Activated CD8-positive, alpha-beta T cell treated with anti-CD3 and anti-CD28 coated beads, Interleukin-2, amount 10 ng/mL, durations not matched to agents 7 days and 5 days (primary cell): ENCODE data around the gene VAPB. TPM values are rescaled to one million over a fixed set of nuclear protein-coding genes. Genes with fewer than 3 reads are reported as not detected.

Source experiments
- ATAC-seq: fragments of 150-1000 bp; cut with Tn5 transposase; one replicate; pipeline ENCODE4 v1.10.0; 2021; ENCODE audit warnings: moderate library complexity
- CTCF ChIA-PET: fragments of 350-600 bp; sonication (Branson Sonifier 250); formaldehyde crosslinking; loops from one replicate; lab custom pipeline; 2021; ENCODE audit warnings: antibody characterized with exemption; lab: Charles Lee
- POLR2A ChIA-PET: fragments of 350-600 bp; sonication (Branson Sonifier 250); formaldehyde crosslinking; loops from one replicate; lab custom pipeline; 2021; ENCODE audit warnings: antibody characterized with exemption; lab: Charles Lee
- DNase-seq: peaks from one replicate; pipeline ENCODE4 v3.0.0-alpha.2; 2020
- H3K27ac Mint-ChIP-seq: one replicate; pipeline ENCODE4 v1.8.0; 2021; ENCODE audit warnings: mild to moderate bottlenecking, mixed read lengths
- H3K27me3 Mint-ChIP-seq: one replicate; pipeline ENCODE4 v1.8.0; 2021; ENCODE audit warnings: low read depth, mixed read lengths
- H3K36me3 Mint-ChIP-seq: one replicate; pipeline ENCODE4 v1.8.0; 2021; ENCODE audit warnings: low read depth, mixed read lengths
- H3K4me1 Mint-ChIP-seq: one replicate; pipeline ENCODE4 v1.8.0; 2021; ENCODE audit warnings: low read depth, mixed read lengths
- H3K4me3 Mint-ChIP-seq: one replicate; pipeline ENCODE4 v1.8.0; 2021; ENCODE audit warnings: mild to moderate bottlenecking, mixed read lengths
- H3K9me3 Mint-ChIP-seq: one replicate; pipeline ENCODE4 v1.8.0; 2022; ENCODE audit warnings: mixed read lengths; ENCODE audit not compliant: insufficient read depth
- total RNA-seq, 2 experiments: library from RNA; stranded (reverse); gene quantifications; one replicate each; pipeline ENCODE4 v1.2.3, GENCODE V29; 2021

Gene VAPB
- total RNA-seq, 2 experiments from 2014 or later, result 34.5 to 36.8 TPM

DNA sequence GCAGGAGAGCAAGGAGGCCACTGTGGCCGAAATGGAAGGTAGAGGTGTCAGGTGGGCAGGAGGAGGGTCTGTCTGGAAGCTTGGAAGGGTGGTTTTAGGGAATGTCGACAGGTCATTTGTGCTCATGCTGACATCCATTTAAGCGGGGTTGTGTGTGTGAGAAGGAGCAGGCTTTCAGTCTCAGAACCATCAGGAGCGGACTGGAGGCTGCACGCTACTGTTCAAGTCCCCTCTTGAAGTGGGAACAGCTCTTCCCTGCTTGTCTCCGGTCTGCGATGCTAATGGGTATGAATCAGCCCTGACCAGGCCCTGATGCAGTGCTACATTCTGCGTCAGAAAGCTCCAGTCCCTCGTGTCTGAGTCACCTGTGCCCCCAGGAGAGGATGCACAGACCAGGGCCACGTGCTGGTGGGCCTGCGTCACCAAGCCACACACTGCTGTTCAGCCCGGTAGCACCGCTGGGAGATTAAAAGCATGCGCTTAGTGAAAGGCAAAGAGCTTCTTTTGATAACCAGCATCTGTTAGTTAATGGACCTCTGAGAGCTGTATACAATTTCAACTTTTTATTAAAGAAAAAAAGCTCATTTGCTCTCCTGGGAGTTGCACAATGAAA lies 68.2 kb downstream of the VAPB start:
- Mint-ChIP-seq H3K27me3 (no peaks in the 10 kb centered on the region), H3K36me3 (peaks cover 27% of the 10 kb centered on the region), H3K27ac (no peak overlapping the region), H3K4me3 (no peak overlapping the region), H3K9me3 (no peaks in the 10 kb centered on the region), H3K4me1 (peaks cover 15% of the 10 kb centered on the region)
- no peak for ATAC-seq
- POLR2A ChIA-PET, result no interaction called here
- CTCF ChIA-PET, result no interaction called here
- no peak for DNase-seq

DNA sequence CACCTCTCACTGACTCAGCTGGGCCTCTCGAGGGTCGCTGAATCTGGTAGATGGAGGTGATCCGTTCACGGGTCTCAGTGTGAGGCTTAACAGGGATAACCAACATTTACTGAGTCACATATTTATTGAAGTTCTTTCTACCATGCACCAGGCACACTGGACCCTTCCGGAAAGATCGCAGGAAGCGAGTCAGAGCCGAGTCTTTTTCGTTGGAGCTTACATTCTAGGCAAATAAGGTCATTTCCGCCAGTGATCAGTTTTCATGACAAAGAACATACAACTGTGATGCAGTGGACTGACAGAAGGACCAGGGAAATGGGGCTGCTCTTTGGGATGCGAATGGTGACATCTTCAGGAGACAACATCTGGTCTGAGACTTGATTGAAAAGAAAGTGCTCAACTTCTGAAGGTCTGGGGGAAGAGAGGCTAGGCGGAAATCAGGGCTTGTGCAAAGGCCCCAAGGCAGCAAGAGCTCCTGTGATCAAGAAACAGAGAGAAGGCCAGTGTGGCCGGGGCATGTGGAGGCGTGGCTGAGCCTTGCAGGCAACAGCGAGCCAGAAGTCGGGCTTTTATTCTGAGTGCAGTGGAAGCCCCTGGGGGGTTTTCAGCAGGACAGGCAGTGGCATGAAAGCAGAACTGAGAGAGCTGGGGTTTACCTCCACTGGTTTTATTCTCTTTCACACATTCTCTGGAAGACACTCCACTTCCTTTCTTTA lies 69.5 kb downstream of the VAPB start:
- ChIA-PET POLR2A (no interaction called here), CTCF (interaction anchor here (0.7 kb wide), 1 partner anchor 10 kb away, joined by 3 read pairs; no protein-coding TSS in a partner anchor)
- no peak overlapping the region for H3K4me3 Mint-ChIP-seq
- H3K27ac Mint-ChIP-seq, result no peak overlapping the region
- H3K27me3 Mint-ChIP-seq, result no peaks in the 10 kb centered on the region
- peaks cover 18% of the 10 kb centered on the region for H3K36me3 Mint-ChIP-seq
- ATAC-seq (no peak), DNase-seq (no peak)
- peaks cover 11% of the 10 kb centered on the region for H3K4me1 Mint-ChIP-seq
- no peaks in the 10 kb centered on the region for H3K9me3 Mint-ChIP-seq

DNA sequence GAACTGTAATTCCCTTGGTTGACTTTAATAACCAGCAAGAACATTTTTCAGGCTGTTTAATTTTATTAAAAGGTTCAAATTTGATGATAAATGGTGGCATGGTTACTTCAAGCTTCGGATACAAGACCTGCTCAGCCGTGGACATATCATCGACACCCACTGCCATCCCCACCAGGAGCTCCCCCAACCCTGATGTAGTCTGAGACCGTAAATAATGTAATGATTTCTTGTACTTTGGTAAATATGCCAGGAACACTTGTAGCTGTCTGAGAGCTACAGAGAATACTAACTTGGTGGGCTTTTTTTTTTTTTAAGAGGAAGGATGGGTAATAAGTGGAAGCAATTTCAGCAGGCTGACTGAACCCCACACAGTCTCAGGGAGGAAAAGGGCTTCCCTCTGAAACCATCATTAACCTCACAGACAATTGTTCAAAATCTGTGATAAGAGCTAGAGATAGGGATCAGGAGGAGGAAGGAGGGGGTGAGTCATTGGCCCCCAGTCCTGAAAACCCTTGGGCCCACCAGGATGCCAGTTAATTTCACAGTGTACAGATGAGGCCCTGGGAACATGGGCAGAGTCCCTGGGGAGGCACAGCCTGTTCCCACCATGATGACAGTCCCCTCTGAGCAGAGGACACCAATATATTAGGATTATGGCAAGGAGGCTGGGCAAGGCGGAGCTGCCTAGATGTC lies 70.2 kb downstream of the VAPB start:
- DNase-seq (no peak), ATAC-seq (no peak)
- Mint-ChIP-seq H3K9me3 (no peaks in the 10 kb centered on the region), H3K4me3 (no peak overlapping the region), H3K36me3 (peaks cover 14% of the 10 kb centered on the region), H3K27ac (no peak overlapping the region), H3K27me3 (no peaks in the 10 kb centered on the region), H3K4me1 (peaks cover 11% of the 10 kb centered on the region)
- ChIA-PET CTCF (no interaction called here), POLR2A (no interaction called here)

DNA sequence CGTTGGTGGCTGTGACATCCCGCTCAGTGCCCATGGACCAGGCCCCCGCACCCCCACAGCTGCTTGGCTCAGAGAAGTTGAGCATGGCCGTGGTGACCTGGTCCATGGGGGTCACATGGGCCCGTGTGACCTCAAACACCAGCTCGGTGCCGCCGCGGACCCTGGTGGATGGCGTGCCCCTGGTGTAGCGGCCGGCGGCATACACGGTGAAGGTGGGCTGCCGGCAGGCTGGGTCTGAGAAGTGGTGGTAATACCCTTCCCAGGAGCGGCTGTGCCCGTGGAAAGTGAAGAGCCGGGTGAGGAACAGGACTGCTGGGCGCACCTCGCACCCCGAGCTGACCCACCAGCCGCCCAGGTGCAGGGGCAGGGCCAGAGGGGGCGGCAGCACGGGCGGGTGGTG lies 72.1 kb downstream of the VAPB start:
- H3K4me1 Mint-ChIP-seq, result peaks cover 11% of the 10 kb centered on the region
- no peak for ATAC-seq
- H3K36me3 Mint-ChIP-seq, result peaks cover 5% of the 10 kb centered on the region
- no peaks in the 10 kb centered on the region for H3K27me3 Mint-ChIP-seq
- ChIA-PET CTCF (no interaction called here), POLR2A (no interaction called here)
- no peaks in the 10 kb centered on the region for H3K9me3 Mint-ChIP-seq
- DNase-seq, result no peak
- H3K27ac Mint-ChIP-seq, result no peak overlapping the region
- no peak overlapping the region for H3K4me3 Mint-ChIP-seq

DNA sequence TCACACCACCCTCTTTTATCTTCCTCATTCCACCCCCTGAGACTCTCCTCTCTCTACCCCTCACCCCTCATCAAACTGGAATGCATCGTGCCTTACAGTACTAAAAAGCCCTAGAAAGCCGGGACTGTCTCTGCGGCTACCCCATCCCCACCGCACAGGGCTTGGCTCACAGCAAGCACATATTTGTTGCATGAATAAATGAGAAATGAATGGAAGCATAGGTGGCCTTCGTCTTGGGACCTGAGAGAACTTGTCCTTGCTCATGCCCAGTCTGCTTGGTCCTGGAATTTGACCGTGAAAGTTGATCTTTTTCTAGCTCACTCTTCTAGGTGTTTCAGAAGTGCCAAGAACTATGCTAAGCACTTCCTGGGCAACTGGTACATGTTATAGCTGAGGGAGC lies 72.9 kb downstream of the VAPB start:
- Mint-ChIP-seq H3K27ac (no peak overlapping the region), H3K36me3 (peaks cover under 1% of the 10 kb centered on the region), H3K9me3 (no peaks in the 10 kb centered on the region), H3K27me3 (no peaks in the 10 kb centered on the region), H3K4me1 (peaks cover 11% of the 10 kb centered on the region), H3K4me3 (no peak overlapping the region)
- no peak for DNase-seq
- no peak for ATAC-seq
- ChIA-PET POLR2A (no interaction called here), CTCF (no interaction called here)

DNA sequence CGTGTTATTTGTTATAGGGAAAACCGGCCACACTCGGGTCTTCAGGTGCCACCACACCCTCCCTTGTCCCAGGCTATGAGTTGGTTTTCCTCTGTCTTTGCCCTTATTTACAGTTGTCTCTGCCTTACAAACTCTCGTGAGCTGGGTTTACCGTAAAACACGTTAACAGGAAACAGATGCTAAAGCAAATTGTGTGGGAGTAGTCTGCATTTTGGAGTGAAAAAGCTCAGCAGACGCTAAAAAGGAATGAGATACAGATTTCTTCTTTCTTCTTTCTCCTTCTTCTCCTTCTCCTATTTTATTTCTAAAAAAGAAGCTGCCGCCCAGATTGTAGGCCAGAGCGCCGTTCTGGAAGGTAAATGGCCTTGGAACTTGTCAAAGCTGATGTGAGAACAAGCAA lies 74.2 kb downstream of the VAPB start:
- DNase-seq (no peak), ATAC-seq (no peak)
- Mint-ChIP-seq H3K36me3 (no peaks in the 10 kb centered on the region), H3K27me3 (peaks cover 3% of the 10 kb centered on the region), H3K4me1 (peaks cover 7% of the 10 kb centered on the region), H3K27ac (no peak overlapping the region), H3K9me3 (no peaks in the 10 kb centered on the region), H3K4me3 (no peak overlapping the region)
- ChIA-PET CTCF (interaction anchor here (0.7 to 0.9 kb wide), 2 partner anchors 18 to 384 kb away, joined by 3 read pairs; no protein-coding TSS in a partner anchor), POLR2A (no interaction called here)

DNA sequence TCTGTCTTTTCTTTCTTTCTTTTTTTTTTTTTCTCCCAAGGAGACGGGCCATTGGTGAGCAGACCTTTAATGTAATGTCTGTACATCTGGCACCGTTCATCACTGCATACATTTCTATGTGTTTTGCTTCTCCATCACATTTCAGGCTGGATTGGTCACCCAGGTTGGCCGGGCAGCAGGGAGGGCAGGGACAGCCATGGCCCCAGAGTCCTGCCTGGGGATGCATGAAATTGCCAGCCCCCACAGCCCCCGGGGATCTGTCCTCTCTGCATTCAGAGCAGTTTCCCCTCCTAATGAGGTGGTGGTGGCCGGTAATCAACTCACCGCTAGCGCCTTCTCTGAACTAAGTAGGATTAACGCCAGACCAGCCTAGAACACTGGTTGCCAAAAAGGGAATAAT lies 75.8 kb downstream of the VAPB start:
- Mint-ChIP-seq H3K4me1 (no peaks in the 10 kb centered on the region), H3K36me3 (no peaks in the 10 kb centered on the region), H3K27me3 (peaks cover 3% of the 10 kb centered on the region), H3K4me3 (no peak overlapping the region), H3K9me3 (no peaks in the 10 kb centered on the region), H3K27ac (no peak overlapping the region)
- ChIA-PET POLR2A (no interaction called here), CTCF (no interaction called here)
- ATAC-seq (no peak), DNase-seq (no peak)

DNA sequence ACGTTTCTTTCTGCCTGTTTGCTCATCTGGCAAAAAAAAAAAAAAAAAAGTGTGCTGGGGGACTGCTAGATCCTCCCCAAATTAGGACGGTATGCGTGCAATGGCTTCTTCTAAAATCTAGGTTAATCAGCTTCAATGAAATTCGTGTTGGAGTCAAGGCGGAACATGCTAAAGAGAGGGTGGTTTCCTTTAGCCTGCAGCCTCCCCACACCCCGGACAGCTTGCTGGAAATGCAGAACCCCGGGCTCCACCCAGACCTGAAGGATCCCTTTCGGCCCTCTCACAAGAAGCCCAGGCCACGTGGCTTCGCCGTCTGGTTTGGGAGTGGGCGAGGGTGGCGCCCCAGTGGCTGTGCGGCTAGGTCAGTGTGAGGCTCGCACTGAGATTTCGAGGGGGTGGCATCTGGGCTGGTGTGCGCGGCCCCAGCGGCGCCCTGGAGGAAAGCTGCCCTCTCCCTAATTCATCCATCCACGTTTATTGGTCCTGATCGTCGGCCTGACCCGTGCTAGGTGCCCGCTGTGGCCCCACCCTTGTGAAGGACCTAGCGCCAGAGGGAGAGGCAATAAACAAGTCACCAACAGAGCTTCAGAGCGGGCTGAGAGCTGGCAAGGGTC lies 77.2 kb downstream of the VAPB start:
- CTCF ChIA-PET, result no interaction called here

DNA sequence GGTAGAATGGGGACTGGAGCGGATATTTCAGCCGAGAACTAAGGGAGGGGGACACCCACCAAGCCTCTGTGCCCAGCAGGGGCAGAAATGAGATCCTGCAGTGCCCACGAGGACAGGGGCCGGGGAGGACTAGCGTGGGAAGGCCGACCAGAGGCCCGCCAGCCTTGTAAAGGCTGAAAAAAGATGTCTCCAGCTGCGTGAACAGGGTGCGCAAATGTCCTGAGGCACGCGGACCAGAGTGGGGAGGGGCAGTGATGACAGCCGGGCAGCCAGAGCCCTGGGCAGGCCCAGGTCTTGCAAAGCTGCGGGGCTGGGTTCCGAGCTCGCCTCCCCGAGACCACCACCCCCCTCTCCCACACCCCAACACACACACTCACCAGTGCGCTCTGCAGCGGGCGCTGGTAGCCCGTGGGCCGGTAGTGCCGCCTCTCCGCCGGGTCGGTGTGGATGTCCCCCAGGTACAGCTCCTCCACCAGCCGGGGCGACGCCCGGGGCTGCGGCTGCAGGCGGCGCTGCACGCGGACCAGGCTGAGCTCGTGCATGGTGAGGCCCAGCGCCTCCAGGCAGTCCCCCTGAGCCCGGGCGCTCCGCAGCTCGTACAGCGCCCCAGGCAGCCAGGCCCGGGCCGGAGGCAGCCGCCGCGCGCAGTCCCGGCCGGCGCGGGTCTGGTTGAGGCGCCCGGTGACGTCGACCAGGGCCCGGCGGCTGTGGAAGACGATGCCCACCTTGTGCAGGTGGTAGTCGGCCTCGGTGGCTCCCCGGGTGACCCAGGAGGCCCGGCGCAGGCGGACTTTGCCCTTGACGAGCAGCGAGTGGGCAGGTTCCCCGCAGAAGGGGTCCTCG lies 77.9 kb downstream of the VAPB start:
- peaks cover 3% of the 10 kb centered on the region for H3K27me3 Mint-ChIP-seq
- CTCF ChIA-PET, result no interaction called here
- no peak overlapping the region for H3K27ac Mint-ChIP-seq
- H3K9me3 Mint-ChIP-seq, result no peaks in the 10 kb centered on the region
- ATAC-seq, result no peak
- POLR2A ChIA-PET, result no interaction called here
- no peak overlapping the region for H3K4me3 Mint-ChIP-seq
- no peak for DNase-seq
- H3K36me3 Mint-ChIP-seq, result no peaks in the 10 kb centered on the region
- no peaks in the 10 kb centered on the region for H3K4me1 Mint-ChIP-seq

More for the DNA sequence above, 77.2 kb downstream of the VAPB start:
- no peak for ATAC-seq
- no peak overlapping the region for H3K4me3 Mint-ChIP-seq
- H3K4me1 Mint-ChIP-seq, result no peaks in the 10 kb centered on the region
- peaks cover 3% of the 10 kb centered on the region for H3K27me3 Mint-ChIP-seq
- POLR2A ChIA-PET, result no interaction called here
- H3K9me3 Mint-ChIP-seq, result no peaks in the 10 kb centered on the region
- no peak for DNase-seq
- H3K36me3 Mint-ChIP-seq, result no peaks in the 10 kb centered on the region
- no peak overlapping the region for H3K27ac Mint-ChIP-seq

DNA sequence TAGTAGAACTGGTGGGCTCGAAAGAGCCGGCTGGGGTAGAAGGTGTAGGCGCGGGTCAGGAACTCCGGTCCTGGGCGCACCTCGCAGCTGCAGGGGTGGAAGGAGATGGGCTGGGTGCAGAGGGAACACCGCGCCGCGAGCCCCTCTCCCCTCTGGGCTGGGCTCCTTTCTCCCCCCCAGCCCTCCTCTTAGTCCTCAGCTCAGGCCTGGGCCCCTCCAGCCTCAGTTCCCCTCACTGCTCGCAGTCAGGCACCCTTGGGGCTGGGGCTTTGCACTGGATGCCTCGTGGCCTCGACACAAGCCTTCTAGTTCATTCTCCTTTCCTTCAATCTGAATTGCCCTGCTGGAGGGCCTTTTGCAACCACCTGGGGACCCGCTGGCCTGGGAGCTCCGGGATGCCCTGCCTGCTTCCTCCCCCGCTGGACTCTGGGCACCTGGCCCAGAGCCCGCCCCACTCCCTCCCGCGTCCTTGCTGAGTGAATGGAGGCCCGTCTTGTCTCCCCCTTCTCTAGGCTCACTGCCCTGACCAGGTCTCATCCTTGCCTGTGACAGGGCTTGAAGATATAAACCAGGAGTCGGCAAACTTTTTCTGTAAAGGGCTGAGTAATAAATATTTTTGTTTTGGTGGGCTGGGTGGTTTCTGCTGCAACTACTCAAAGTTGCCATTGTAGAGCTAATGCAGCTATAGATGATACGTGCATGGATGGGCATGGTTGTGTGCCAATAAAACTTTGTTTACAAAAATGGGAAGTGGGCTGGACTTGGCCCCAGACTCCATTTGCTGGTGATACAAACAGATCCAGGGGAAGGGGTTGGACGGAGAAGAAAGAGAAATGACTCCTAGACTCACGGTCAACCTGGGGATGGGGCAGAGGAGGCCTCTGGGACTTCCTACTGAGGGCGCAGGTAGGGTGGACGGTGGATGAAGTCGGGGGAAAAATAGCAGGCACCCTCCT lies 78.8 kb downstream of the VAPB start:
- ChIA-PET POLR2A (interaction anchor here (0.6 kb wide), 1 partner anchor 230 kb away, joined by 3 read pairs; no protein-coding TSS in a partner anchor), CTCF (no interaction called here)
- DNase-seq (no peak), ATAC-seq (no peak)
- Mint-ChIP-seq H3K4me1 (no peaks in the 10 kb centered on the region), H3K36me3 (no peaks in the 10 kb centered on the region), H3K27me3 (peaks cover 3% of the 10 kb centered on the region), H3K9me3 (no peaks in the 10 kb centered on the region), H3K4me3 (no peak overlapping the region), H3K27ac (no peak overlapping the region)
